Measurements from ENCODE around the gene GLB1L3.
A peak's percentile ranks its signal among the peaks of the same experiment; 100 is the strongest.
"Not testable (repeated sequence)": the region's sequence is repeated elsewhere in the genome, so short reads cannot be mapped to it uniquely, and the experiment has no call there.

Gene GLB1L3

DNA sequence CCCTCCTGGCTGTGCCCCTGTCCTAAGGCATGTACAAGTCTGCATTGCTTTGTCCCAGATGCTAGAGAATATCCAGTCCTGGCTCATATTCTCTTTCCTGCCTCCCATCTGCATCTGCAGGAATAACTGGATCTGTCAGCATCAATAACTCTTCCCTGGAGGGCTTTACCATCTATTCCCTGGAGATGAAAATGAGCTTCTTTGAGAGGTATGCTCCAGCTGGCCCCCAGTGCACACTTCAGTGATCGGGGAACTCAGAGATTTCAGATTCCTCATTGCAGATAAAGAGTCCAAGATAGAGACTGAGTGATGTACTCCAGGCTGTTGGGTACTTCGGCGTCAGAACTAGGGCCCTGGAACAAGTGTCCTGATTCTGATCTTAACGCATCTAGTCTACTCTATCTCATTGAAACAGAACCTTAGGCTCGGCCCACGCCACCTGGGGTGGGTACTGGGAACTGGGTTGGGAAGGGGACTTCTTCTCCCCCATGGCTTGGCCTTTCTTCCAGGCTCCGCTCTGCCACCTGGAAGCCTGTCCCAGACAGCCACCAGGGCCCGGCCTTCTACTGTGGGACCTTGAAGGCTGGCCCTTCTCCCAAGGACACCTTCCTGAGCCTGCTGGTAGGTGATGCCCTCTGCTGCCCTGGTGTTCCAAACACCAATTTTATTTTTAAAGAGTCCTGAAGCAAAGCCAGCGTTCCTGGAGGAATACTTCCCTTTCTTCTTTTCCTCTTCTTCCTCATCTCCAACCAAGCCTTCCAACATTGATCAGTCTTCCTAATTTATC, 37.8 kb downstream of the GLB1L3 start:
- DNase-seq (ENCODE audit: low spot score), result no peak

DNA sequence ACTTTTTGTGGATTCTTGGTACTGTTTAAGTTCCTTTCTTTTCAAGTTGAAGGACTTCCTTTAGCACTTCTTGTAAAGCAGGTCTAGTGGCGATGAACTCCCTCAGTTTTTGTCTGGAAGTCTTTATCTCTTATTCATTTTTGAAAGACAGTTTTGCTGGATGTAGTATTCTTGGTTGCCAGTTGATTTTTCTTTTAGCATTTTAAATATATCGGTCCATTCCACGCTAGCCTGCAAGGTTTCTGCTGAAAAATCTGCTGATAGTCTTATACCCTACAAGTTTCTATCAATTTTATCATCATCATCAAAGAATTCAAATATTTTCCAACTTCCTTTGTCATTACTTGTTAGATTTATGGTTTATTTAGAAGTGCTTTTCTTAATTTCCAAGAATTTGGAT, 40.9 kb downstream of the GLB1L3 start:
- DNase-seq (ENCODE audit: low spot score), result no peak

DNA sequence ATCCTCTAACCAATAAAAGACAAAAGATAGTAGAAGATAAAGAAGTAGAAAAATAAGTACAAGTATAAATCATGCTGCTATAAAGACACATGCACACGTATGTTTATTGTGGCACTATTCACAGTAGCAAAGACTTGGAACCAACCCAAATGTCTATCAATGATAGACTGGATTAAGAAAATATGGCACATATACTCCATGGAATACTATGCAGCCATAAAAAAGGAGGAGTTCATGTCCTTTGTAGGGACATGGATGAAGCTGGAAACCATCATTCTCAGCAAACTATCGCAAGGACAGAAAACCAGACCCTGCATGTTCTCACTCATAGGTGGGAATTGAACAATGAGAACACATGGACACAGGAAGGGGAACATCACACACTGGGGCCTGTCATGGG, 45.2 kb downstream of the GLB1L3 start:
- not testable (repeated sequence) for DNase-seq (ENCODE audit: low spot score)

GRCh38 chr11:134322553-134322952, 46.4 kb downstream of the GLB1L3 start:
- no peak for DNase-seq (ENCODE audit: low spot score)

DNA sequence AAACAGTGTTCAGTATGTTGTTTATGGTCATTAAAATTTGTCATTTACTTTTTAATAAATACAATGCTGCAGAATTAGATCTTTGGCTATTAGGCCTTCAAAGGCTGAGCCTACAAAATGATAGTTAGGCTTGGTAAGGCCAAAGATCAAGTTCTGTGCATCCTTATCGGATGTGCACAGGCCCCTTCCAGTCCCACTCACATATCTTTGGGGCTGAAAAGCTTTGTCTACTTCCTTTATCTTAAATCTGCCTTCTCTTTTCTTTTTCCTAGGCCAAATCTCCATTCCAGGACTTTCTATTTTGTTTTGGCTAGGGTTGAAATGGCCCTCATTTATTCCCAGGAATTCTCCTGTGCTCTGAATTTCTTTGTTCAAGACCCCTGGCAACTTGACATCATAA, 52.3 kb downstream of the GLB1L3 start:
- DNase-seq (ENCODE audit: low spot score), result no peak

DNA sequence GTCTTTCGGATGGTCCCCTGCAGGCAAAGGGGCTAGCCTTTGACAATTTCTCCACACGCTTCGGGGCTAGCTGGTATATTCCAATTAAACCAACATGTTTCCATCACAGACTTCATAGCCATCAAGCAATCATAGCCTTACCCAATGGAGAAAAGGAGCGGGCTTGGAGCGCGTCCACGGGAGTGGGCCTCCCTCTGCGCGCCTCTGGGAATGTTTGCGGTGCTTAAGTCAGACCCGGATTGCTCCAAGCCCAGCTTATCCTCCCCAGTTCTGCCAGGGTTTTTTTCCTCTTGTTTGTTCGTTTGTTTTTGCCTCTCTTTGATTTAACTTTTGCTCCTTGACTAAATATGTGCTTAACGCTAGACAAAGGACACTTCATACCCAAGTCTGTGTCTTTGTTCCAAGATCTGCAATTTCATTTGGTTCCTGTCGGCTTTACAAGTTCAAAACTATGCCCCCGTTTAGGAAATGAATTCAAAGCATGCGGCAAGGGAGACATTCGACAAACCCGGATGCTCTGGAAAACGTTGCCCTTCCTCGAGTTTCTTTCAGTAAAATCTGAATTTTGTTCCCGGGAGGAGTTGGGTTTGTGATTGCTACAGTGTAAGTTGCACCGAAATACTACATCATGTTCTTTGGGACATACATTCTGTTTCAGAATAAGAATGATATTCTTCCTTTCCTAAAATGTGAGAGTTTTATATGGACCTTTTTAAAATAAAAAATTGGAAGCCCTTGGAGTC, 54.6 kb downstream of the GLB1L3 start:
- no peak for DNase-seq (ENCODE audit: low spot score)

DNA sequence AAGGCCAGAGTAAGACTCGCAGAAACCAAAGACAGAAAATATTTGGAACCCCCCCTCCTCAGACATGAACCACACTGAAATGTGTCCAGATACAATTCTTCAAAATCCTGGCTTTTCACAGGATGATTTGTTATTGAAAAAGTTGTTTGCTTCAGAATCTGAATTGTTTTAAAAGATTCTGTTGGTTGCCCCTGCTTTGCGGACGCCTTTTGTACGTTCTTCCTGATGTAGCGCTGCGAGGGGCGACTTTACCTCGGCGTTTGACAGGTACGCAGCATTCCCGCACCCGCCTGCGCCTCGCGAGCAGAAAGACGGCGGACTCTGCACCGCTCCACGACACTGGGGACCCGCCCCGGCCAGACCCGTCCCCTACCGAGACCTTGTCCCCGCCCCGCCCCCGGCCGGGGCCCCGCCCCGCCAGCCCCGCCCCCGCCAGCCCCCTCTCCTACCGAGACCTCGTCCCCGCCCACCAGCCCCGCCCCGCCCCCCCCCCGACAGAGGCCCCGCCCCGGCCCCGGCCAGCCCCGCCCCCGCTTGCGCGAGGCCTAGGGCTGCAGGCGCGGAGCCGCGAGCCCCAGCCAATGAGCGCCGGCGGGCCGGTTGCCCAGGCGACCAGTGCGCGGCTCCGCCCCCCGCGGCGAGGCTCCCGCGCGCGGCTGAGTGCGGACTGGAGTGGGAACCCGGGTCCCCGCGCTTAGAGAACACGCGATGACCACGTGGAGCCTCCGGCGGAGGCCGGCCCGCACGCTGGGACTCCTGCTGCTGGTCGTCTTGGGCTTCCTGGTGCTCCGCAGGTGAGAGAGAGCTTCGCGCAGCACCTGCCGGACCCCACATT, 55.4 kb downstream of the GLB1L3 start, which contains the start of gene GLB1L2:
GLB1L2 (plus strand) TSS at position 635 of the 835 bp plus-strand sequence; CDS start at position 709, 74 bp downstream.
- DNase-seq (ENCODE audit: low spot score), result peak; percentile 15

- DNase-seq (ENCODE audit: low spot score), result no peak
Observed at GRCh38 chr11:134332189-134332631, 56.0 kb downstream of the GLB1L3 start.

DNA sequence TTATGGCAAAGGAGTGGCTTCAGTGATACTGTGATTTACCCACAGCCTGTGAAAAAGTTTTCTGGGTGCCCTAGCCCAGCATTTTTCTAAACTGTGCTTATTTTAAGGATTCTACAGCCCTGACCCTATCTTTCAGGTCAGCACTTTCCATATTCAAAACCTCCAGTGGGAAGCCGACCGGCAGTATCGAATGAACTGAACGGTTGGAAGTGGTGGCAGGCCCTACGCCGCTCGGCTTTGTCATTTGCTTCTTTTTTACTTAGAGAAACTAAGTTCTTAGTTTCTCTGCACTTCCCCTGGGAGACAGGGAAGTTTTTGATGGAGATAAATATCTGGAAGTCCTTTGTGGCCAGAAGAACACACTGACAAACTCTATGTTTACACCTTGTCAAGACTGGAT, 56.6 kb downstream of the GLB1L3 start:
- DNase-seq (ENCODE audit: low spot score), result no peak

- DNase-seq (ENCODE audit: low spot score), result no peak
Observed at GRCh38 chr11:134333312-134333711, 57.1 kb downstream of the GLB1L3 start.

- no peak for DNase-seq (ENCODE audit: low spot score)
Observed at GRCh38 chr11:134333946-134334345, 57.8 kb downstream of the GLB1L3 start.

DNA sequence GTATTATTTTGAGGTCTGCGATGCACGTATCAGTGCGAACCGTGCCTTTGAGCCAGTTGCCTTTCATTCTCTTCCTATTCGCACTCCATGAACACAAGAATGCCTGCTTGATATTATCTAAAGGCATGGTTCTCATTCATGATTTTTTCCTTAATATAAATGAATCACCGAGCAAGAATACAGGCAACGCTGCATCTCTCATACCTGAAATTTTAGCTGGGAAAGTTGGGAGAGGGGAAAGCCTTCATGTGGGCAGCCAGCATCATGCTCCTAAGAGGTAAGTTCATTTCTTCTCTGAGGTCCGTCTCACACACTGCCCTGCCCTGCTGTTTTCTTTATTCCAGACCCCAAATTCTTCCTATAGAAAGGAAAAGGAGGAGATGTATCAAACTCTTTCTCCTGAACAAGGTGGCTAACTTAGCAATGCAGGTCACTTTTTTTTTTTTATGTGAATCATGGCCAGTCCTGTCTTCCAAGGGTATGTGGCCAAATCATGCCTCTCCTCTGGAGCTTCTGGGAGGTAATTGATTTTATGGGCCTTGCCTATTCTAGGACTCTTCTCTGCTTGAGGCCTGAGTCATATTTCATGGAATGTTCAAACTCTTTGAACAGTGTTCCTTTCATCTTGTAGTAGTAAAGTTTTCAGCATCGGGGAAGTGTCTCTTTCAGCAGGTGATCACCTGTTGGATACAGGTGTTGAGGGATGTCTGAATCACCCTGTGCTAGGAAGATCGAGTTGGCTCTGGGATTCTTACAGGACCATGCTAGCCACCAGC, 58.8 kb downstream of the GLB1L3 start:
- DNase-seq (ENCODE audit: low spot score), result no peak

- DNase-seq (ENCODE audit: low spot score), result no peak
Observed at GRCh38 chr11:134337051-134337450, 60.9 kb downstream of the GLB1L3 start.

- no peak for DNase-seq (ENCODE audit: low spot score)
Observed at GRCh38 chr11:134338068-134338467, 61.9 kb downstream of the GLB1L3 start.

DNA sequence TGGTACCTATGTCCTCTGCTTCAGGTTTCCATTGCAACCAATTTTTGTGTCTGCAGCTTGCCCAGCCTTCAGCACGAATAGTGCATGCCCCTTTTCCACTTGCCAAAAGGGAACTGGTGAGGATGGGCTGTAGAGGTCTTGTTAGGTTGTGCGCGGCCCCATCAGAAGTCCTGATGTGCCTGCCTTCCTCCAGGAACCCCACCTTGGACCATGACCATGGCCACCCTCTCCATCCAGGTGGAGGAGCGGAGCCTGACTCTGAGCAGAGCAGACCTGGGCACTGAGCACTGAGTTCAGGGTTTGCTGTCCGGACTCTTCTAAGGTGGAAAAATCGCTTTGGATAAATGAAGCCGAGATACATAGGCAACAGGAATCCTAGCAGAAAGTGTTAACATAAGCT, 62.5 kb downstream of the GLB1L3 start:
- DNase-seq (ENCODE audit: low spot score), result no peak

GRCh38 chr11:134339756-134340155, 63.6 kb downstream of the GLB1L3 start:
- no peak for DNase-seq (ENCODE audit: low spot score)

DNA sequence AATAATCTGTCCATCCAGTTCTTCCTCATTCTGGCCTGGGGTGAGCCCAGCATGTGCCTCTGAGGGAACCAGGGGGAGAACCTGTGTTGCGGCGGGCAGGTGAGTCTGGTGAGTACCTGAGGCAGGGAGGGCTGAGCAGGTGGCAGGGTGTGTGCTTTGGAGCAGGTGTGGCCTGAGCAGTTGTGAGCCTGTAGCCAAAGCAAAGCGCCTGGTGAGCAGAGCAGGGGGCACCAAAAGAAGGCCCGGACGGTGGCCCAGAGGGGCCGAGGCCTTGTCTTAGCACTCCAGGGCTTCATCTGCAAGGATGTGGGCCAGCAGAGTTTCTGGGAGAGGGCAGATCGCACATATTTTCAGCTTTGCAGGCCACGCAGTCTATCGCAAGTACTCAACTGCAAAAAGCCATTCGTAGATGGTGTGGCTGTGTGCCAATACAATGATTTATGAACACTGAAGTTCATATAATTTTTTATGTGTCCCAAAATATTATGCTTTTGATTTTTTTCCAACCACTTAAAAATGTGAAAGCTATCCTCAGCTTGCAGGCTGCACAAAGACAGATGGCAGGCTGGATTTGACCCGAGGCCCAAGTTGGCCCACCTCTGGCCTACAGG, 64.3 kb downstream of the GLB1L3 start:
- no peak for DNase-seq (ENCODE audit: low spot score)

GRCh38 chr11:134341805-134342571, 65.8 kb downstream of the GLB1L3 start:
- no peak for DNase-seq (ENCODE audit: low spot score)

- no peak for DNase-seq (ENCODE audit: low spot score)
Observed at GRCh38 chr11:134342572-134343340, 66.6 kb downstream of the GLB1L3 start.

DNA sequence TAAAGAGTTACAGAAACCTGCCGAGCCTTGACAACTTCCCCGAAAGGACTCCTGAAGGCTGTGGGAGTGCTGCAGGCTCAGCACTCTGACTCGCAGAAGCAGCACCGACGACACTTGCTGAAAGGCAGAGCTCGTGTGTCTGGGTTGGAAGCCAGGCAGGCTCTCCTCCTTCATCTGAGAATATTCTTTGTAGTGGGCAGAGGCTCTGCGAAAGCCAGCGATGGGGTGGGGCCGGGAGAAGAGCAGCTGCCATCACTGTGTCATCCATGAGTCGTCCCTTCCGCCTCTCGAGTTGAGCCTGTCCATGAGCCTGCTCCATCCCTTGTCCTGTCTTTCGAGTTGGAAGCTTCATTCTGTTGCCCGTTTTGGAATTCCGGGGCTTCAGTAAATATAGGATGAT, 67.5 kb downstream of the GLB1L3 start:
- DNase-seq (ENCODE audit: low spot score), result no peak
